LHCN-M2 (cell line): ENCODE data around the gene KCNMA1. TPM values are rescaled to one million over a fixed set of nuclear protein-coding genes. Genes with fewer than 3 reads are reported as not detected.

Experiments used
- DNase-seq: peaks from one replicate; pipeline ENCODE4 v3.0.0-alpha.2; 2012; ENCODE audit warnings: low read depth
- total RNA-seq: library from RNA; depleted of rRNA; stranded (reverse); fragments of >200 nt; gene quantifications from 2 replicates; pipeline ENCODE4 v1.2.3, GENCODE V29; 2014

KCNMA1 gene
- total RNA-seq, 1 experiment from 2014 or later: 28.6 TPM

DNA sequence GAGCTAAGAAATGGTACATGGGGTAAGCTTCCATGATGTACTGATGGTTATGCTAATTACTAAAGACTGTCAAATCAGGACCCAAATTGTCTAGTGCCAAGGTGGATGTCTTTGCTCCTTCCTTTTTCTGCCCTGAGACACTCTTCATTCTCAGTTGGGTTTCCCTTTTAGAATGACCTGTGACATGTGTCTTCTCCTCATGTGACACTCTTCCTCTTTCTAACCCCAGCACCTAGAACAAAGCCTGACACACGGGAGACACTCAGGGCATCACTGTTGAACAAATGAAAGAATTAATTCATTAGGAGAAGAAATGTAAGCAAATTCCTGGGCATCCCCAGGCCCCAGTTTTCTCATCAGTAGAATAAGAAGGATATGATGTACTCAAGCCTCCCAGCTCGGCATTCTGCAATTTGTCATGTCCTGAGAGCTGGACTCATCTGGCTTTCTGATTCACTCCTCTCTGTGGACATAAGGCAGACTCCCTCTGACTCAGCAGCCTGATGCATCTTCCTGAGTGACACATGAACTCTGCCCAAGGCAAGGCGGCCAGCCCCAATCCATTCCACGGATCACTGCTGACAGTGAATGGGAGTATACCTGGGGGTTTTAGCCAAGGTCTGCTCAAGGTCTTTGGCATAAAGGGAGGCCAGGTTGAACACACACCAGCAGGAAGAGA lies 473.8 kb downstream of the KCNMA1 start:
- DNase-seq: peak; percentile 99

- DNase-seq: peak; percentile 78
These were observed 474.9 kb downstream of the KCNMA1 start for GRCh38 chr10:77162697-77163096.

GRCh38 chr10:77160679-77161078 lies 476.9 kb downstream of the KCNMA1 start:
- peak; percentile 99 for DNase-seq

DNA sequence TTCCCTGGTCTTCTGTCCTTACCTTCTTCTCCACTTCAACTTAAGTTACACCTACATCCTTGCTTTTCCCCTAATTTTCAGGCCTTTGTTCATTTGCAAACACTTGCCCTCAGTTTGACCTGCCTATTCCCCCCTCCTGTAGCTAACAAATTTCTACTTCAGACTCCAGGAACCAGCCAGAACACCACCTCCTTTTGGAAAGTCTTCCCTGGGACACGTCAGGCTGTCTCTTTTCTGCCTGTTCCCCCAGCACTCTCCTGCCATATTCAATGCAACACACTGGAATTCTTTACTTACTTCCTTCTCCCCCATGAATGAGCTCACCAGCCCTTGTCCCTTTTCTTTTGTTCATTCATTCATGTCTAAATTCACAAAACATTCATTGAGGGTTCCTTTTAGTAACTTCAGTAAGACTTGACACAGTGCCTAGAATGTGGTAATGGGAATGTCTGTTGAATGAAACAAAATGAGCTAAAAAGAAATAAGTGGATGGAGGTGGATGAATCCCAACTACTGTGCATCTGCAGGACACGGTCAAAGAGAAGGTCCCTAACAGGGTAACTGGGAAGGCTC lies 478.0 kb downstream of the KCNMA1 start:
- DNase-seq: no peak

- no peak for DNase-seq
These were observed 478.9 kb downstream of the KCNMA1 start for GRCh38 chr10:77158666-77159065.

GRCh38 chr10:77157248-77158019 lies 480.2 kb downstream of the KCNMA1 start:
- no peak for DNase-seq

DNA sequence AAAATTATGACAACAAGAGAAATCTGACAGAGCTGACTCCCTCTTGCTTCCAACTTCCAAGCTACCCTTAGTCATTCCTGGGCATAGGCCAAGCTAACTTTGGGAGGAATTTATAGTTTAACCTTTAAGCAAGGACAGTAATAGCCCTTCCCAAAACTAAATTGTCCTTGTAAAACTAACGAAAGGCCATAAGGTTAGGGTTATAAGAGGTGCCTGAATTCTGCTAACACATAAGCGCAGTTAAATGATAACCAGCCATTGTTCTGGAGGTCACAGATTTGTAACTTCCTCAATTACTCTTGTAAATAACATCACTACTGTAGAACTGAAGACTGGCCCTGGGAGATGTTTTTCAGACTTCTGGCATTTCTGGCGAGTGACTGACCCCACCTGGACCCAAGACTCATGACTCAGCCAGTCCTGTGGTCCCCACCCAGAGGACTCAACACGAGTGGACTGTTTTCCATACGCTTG lies 481.2 kb downstream of the KCNMA1 start:
- DNase-seq: peak; percentile 57

- no peak for DNase-seq
These were observed 485.4 kb downstream of the KCNMA1 start for GRCh38 chr10:77152256-77152655.

DNA sequence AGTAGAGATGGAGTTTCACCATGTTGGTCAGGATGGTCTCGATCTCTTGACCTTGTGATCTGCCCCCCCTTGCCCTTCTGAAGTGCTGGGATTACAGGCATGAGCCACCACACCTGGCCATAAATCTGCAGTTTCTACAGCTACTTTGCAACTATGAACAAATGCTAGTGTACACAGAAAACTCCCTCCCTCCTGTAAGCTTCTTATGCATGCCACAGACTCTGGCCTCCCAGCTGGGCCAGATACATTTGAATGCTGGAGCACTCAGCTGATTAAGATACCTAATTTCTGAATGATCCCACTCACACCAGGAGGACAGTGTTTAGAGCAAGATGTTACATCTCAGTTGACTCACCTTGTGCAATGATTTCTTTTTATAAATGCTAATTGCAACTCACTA lies 486.2 kb downstream of the KCNMA1 start:
- no peak for DNase-seq

GRCh38 chr10:77149706-77150105 lies 487.9 kb downstream of the KCNMA1 start:
- no peak for DNase-seq

GRCh38 chr10:77149001-77149400 lies 488.6 kb downstream of the KCNMA1 start:
- DNase-seq: no peak

DNA sequence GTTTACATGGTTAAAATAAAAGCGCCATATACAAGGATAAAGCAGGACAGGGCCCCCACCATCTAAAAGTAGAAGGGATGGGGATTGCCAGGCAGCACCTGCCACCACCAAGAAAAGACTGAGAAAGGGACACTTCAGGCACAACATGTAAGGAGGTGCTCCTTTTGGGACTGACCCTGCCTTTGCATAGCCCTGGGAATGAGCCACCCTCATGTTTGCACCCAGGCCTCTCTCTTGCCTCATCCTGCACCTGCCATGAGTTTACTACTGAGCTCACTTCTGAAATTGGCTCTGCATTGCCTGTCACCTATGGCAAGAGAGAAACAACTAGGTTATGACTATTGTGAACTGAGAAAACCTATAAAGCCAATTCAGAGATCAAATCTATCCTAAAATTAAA lies 489.7 kb downstream of the KCNMA1 start:
- DNase-seq: no peak

GRCh38 chr10:77146712-77147336 lies 490.8 kb downstream of the KCNMA1 start:
- no peak for DNase-seq

DNA sequence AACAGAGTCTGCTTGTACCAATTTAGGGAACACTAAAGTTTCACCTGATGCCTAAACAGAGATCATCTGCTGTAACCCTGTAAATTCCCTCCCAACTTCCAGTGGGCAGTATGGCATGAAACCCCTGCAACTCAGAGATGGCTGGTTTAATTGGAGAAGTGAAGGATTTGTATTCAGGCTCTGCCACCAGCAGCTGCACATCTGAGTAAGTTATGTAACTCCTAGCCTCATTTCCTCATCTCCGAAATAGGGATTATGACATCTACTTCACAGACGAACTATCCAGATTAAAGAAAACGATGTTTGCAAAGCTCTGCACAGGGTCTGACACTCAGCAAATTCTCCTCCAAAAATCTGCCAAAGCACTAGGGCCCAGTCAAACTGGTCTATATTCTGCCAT lies 493.0 kb downstream of the KCNMA1 start:
- DNase-seq: no peak

DNA sequence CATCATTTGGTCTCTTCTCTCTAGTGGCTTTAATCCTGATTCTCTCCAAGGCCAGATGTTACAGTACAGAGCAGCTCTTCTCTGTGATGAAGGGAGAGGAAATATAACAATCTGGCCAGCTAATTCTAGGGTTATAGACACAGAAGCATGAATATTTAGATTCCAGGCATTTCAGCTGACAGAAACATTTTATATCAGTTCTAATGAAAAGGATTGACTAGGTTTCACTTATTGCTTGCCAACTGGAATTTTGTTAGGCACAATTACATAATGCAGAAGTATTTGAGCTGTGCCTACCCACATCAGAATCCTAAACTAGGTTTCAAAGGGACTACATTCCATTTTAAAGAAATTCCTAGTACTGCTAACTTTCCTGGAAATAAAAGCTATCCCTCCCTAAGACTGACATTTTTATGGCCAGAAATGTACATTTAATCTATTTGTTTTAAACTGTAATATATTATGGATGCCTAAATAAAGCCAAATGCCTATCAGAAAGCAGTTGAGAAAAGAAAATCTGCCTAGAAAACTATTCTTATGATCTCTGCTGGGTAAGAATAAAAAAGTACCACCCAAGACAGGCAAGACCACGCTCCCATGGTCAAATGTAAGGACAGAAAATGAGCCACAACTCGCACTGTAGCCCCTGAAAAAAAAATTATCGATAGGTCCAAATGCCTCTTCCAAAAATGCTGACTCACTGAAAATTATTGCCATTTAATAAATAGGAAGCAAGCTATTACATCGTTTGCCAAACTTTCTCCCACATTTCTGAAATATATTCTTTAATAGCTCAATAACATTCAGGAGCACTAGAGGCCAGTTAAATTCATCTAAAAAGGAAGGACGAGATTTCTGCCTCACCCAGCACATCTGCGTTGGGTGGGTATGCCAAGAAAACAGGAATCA lies 498.1 kb downstream of the KCNMA1 start:
- DNase-seq: no peak

DNA sequence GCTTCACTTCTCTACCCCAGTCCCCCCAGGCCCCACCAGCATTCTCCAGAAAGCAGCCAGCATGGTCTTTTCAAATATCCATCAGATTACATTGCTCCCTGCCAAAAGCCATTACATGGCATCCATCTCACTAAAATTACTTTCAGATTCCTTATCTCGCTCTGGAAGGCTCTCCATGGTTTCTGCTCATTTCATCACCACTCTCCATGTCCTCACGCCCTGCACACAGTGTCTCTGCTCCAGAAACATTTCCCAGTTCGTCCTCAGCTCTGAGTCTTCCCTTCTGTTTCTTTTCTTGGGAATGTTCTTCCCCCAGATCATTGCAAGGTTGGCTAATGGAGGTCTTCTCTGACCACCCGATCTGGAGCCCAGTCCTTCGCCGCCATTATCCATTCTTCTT lies 499.1 kb downstream of the KCNMA1 start:
- no peak for DNase-seq

GRCh38 chr10:77135555-77135954 lies 502.1 kb downstream of the KCNMA1 start:
- DNase-seq: no peak

DNA sequence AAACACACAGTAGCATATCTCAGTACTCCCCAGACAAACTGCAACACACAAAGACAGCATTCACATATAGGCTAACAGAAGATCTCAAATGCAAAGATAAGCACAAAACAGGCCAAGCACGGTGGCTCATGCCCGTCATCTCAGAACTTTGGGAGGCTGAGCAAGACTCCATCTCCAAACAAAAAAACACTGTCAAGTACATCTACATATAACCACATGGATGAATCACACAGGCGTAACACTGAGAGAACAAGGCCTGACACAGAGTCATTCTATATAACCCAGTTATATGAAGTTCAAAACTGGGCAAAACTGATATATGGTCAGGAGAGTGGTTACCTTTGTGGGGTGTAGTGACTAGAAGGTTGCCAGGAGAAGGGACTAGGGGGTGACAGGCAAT lies 506.4 kb downstream of the KCNMA1 start:
- DNase-seq: peak; percentile 38

GRCh38 chr10:77127243-77127642 lies 510.4 kb downstream of the KCNMA1 start:
- DNase-seq: no peak

GRCh38 chr10:77125231-77125630 lies 512.4 kb downstream of the KCNMA1 start:
- no peak for DNase-seq

DNA sequence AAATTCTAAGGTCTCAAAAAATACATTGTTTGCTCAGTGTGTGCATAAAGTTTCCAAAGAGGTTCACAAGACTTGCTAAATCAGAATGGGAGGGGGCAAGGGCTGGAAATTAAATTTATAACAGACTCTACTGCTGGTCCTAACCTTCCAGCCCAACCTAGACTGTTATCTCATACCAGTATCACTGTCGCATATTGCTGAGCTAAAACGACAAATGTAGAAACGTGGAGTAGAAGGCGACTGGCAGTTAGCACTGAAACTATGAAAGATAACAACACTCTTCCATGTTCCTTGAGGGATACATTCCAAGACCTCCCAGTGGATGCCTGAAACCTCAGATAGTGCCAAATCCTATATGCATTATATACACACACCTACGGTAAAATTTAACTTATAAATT lies 514.3 kb downstream of the KCNMA1 start:
- no peak for DNase-seq
